HepG2 (cell line): Measurements from ENCODE around the gene GAREM2. TPM values are rescaled to one million over a fixed set of nuclear protein-coding genes. Genes with fewer than 3 reads are reported as not detected.
A peak's percentile ranks its signal among the peaks of the same experiment; 100 is the strongest.

Experiments
- ARID3A ChIP-seq: IDR thresholded peaks from 2 replicates; pipeline ENCODE4 v1.6.1; 2012; ENCODE audit warnings: low read depth, low read length, improper control_type of control experiment
- ARID5B ChIP-seq: IDR thresholded peaks from 2 replicates; pipeline ENCODE4 v1.4.0; 2020; ENCODE audit warnings: mild to moderate bottlenecking, missing genetic modification reagents
- ASH2L ChIP-seq: fragments of 300-600, 200-600 bp; sonication (generic); IDR thresholded peaks from 2 replicates; pipeline ENCODE4 v1.7.0; 2017; ENCODE audit warnings: low read depth, mild to moderate bottlenecking, moderate library complexity, mixed read lengths, low read length; ENCODE audit not compliant: insufficient read length
- GLMP ChIP-seq: sonication (generic); formaldehyde crosslinking; IDR thresholded peaks from 2 replicates; pipeline ENCODE4 v1.9.0; 2021; ENCODE audit warnings: missing genetic modification reagents, mild to moderate bottlenecking, borderline replicate concordance
- HOXA5 ChIP-seq: sonication (generic); formaldehyde crosslinking; IDR thresholded peaks from 2 replicates; pipeline ENCODE4 v1.4.0; 2020; ENCODE audit warnings: missing genetic modification reagents
- HOXA7 ChIP-seq: sonication (generic); formaldehyde crosslinking; IDR thresholded peaks from 2 replicates; pipeline ENCODE4 v1.8.1; 2022; ENCODE audit warnings: mild to moderate bottlenecking, missing genetic modification reagents, moderate library complexity
- IRF2 ChIP-seq: IDR thresholded peaks from 2 replicates; pipeline ENCODE4 v1.6.1; 2018; ENCODE audit warnings: missing genetic modification reagents, missing compliant biosample characterization
- MEIS1 ChIP-seq: sonication (generic); formaldehyde crosslinking; IDR thresholded peaks from 2 replicates; pipeline ENCODE4 v1.9.0; 2021; ENCODE audit warnings: mild to moderate bottlenecking, missing genetic modification reagents, moderate library complexity, borderline replicate concordance
- NCOA2 ChIP-seq: sonication (generic); formaldehyde crosslinking; IDR thresholded peaks from 2 replicates; pipeline ENCODE4 v1.8.0; 2022; ENCODE audit warnings: inconsistent platforms
- NFIC ChIP-seq: IDR thresholded peaks from 2 replicates; pipeline ENCODE4 v1.6.1; 2012; ENCODE audit warnings: mild to moderate bottlenecking, low read length, inconsistent platforms
- PRPF4 ChIP-seq: fragments of 200-400 bp; formaldehyde crosslinking; IDR thresholded peaks from 2 replicates; pipeline ENCODE4 v1.6.1; 2016; ENCODE audit warnings: low read length, low read depth; ENCODE audit not compliant: poor library complexity, severe bottlenecking
- RAD51 ChIP-seq: fragments of 450-650 bp; IDR thresholded peaks from 2 replicates; pipeline ENCODE4 v1.6.1; 2016; ENCODE audit warnings: borderline replicate concordance
- RFXANK ChIP-seq: IDR thresholded peaks from 2 replicates; pipeline ENCODE4 v1.6.1; 2016
- THAP11 ChIP-seq: IDR thresholded peaks from 2 replicates; pipeline ENCODE4 v1.6.1; 2016; ENCODE audit warnings: missing biosample characterization, missing genetic modification reagents
- YEATS2 ChIP-seq: sonication (generic); formaldehyde crosslinking; IDR thresholded peaks from 2 replicates; pipeline ENCODE4 v1.4.0; 2020; ENCODE audit warnings: missing genetic modification reagents, borderline replicate concordance
- ZBTB37 ChIP-seq: sonication (generic); formaldehyde crosslinking; IDR thresholded peaks from 2 replicates; pipeline ENCODE4 v1.4.0; 2020; ENCODE audit warnings: mild to moderate bottlenecking, missing genetic modification reagents
- ZEB1 ChIP-seq: IDR thresholded peaks from 2 replicates; pipeline ENCODE4 v1.6.1; 2012; ENCODE audit warnings: mild to moderate bottlenecking, low read depth, inconsistent platforms; ENCODE audit not compliant: insufficient replicate concordance
- ZKSCAN5 ChIP-seq: sonication (generic); formaldehyde crosslinking; IDR thresholded peaks from 2 replicates; pipeline ENCODE4 v1.5.1; 2020; ENCODE audit warnings: mild to moderate bottlenecking, missing genetic modification reagents
- ZMYM3 ChIP-seq: sonication (generic); formaldehyde crosslinking; IDR thresholded peaks from 2 replicates; pipeline ENCODE4 v1.5.1; 2020; ENCODE audit warnings: mild to moderate bottlenecking, missing genetic modification reagents
- ZNF12 ChIP-seq: sonication (generic); formaldehyde crosslinking; IDR thresholded peaks from 2 replicates; pipeline ENCODE4 v1.5.0; 2020; ENCODE audit warnings: missing genetic modification reagents
- ZNF614 ChIP-seq: IDR thresholded peaks from 2 replicates; pipeline ENCODE4 v1.6.1; 2018; ENCODE audit warnings: missing biosample characterization, missing genetic modification reagents, inconsistent platforms, borderline replicate concordance
- ZNF746 ChIP-seq: sonication (generic); formaldehyde crosslinking; IDR thresholded peaks from 2 replicates; pipeline ENCODE4 v1.8.0; 2022; ENCODE audit warnings: mild to moderate bottlenecking, missing genetic modification reagents
- ZSCAN25 ChIP-seq: sonication (generic); formaldehyde crosslinking; IDR thresholded peaks from 2 replicates; pipeline ENCODE4 v1.8.0; 2022; ENCODE audit warnings: mild to moderate bottlenecking, missing genetic modification reagents
- polyA plus RNA-seq, 8 experiments: library from polyadenylated mRNA; depleted of rRNA in 3 of 8; stranded (reverse) in 7 of 8; unstranded in 1 of 8; fragments of >200 nt; fragmentation: Illumina TruSeq in 4 of 8; extraction: Trizol in 4 of 8; gene quantifications; 2 replicates each; pipeline versions ENCODE4 v1.2.1 to v1.2.3, GENCODE V29; 2011 to 2016; ENCODE audit warnings: low read depth in 4 of 8, missing spikeins in 1 of 8, mixed read lengths in 1 of 8; ENCODE audit not compliant: insufficient read depth in 1 of 8
- total RNA-seq, 5 experiments: library from RNA; depleted of rRNA; stranded (reverse); fragments of >200 nt; fragmentation: Illumina TruSeq; extraction: Trizol; gene quantifications; 2 replicates each; pipeline ENCODE4 v1.2.3, GENCODE V29; 2016; ENCODE audit warnings: low read depth in 1 of 5

The GAREM2 gene
- total and polyA plus RNA-seq, 2 of the 13 experiments (the other 11 are each of a cell fraction or from before 2014, with no cell fraction given), result 0.29 to 0.38 TPM

- TF ChIP-seq ZSCAN25 (CRISPR knock-in tag), result no peak
- no peak for TF ChIP-seq NFIC
- no peak for TF ChIP-seq GLMP (CRISPR knock-in tag)
- TF ChIP-seq ASH2L, result peak; percentile 35
- TF ChIP-seq RAD51, result no peak
- TF ChIP-seq ZNF746 (CRISPR knock-in tag), result no peak
- peak; percentile 58; the same call in 1 of the 2 replicates for TF ChIP-seq NCOA2 (CRISPR knock-in tag)
- TF ChIP-seq THAP11 (CRISPR knock-in tag), result peak; percentile 49; the same call in 1 of the 2 replicates
- TF ChIP-seq ARID5B, result peak; percentile 85
- TF ChIP-seq ZMYM3 (CRISPR knock-in tag), result no peak
- 0 out of 2 replicates have a peak, but pooled peaks have one; percentile 42 for TF ChIP-seq ZBTB37 (CRISPR knock-in tag)
- peak; percentile 69; the same call in 1 of the 2 replicates for TF ChIP-seq ZNF614
- TF ChIP-seq ZKSCAN5 (CRISPR knock-in tag), result 0 out of 2 replicates have a peak, but pooled peaks have one; percentile 45
- TF ChIP-seq IRF2 (CRISPR knock-in tag), result peak; percentile 52; the same call in 1 of the 2 replicates
- peak; percentile 25; the same call in 1 of the 2 replicates for TF ChIP-seq YEATS2
- TF ChIP-seq RFXANK (CRISPR knock-in tag), result peak; percentile 20; the same call in 1 of the 2 replicates
- peak; percentile 25; the same call in 1 of the 2 replicates for TF ChIP-seq HOXA5 (CRISPR knock-in tag)
- no peak for TF ChIP-seq PRPF4
- 0 out of 2 replicates have a peak, but pooled peaks have one; percentile 43 for TF ChIP-seq MEIS1 (CRISPR knock-in tag)
- no peak for TF ChIP-seq ARID3A
- no peak; the same call in 1 of the 2 replicates for TF ChIP-seq ZNF12 (CRISPR knock-in tag)
- TF ChIP-seq ZEB1, result no peak
- TF ChIP-seq HOXA7 (CRISPR knock-in tag), result no peak
These were observed 65.5 kb downstream of the GAREM2 start (continued) for GRCh38 chr2:26238311-26238958.
